Thyroid gland (tissue), 4 donors: ENCODE results near the gene ASIC4. TPM values are rescaled to one million over a fixed set of nuclear protein-coding genes. Genes with fewer than 3 reads are reported as not detected.

Experiments used
- DNase-seq, 2 donors: peaks; one replicate each; pipeline ENCODE4 v3.0.0-alpha.2; 2019
- H3K27ac ChIP-seq, 3 donors: fragments of 200-600 bp; sonication (generic); 1 replicate in 2 of 3; 2 replicates in 1 of 3; pipeline ENCODE4 v1.5.1; 2016 to 2019; ENCODE audit warnings: mild to moderate bottlenecking in 1 of 3, moderate library complexity in 1 of 3
- H3K27me3 ChIP-seq: fragments of 200-600 bp; sonication (generic); one replicate; pipeline ENCODE4 v1.5.1; 2019
- H3K36me3 ChIP-seq, 2 donors: fragments of 200-600 bp; sonication (generic); one replicate each; pipeline ENCODE4 v1.5.1; 2016 to 2019
- H3K4me1 ChIP-seq, 2 donors: fragments of 200-600 bp; sonication (generic); one replicate each; pipeline ENCODE4 v1.5.1; 2017 to 2019
- H3K4me3 ChIP-seq, 3 donors: fragments of 200-600 bp; sonication (generic); replicated peaks in 1 of 3; 1 replicate in 2 of 3; 2 replicates in 1 of 3; pipeline ENCODE4 v1.5.1; 2016; ENCODE audit warnings: mild to moderate bottlenecking in 1 of 3
- H3K9me3 ChIP-seq: fragments of 200-600 bp; sonication (generic); one replicate; pipeline ENCODE4 v1.5.1; 2017
- CTCF ChIP-seq, 6 experiments: fragments of 200-600 bp in 3 of 6; fragments of 450-650 bp in 3 of 6; sonication (generic) in 3 of 6; IDR thresholded peaks; one replicate each; pipeline ENCODE4 v1.5.1; 2016 to 2019; ENCODE audit warnings: antibody characterized with exemption in 6 of 6, mild to moderate bottlenecking in 2 of 6, inconsistent platforms in 1 of 6, moderate library complexity in 1 of 6
- POLR2A ChIP-seq, 2 donors: fragments of 450-650 bp; IDR thresholded peaks; one replicate each; pipeline ENCODE4 v1.6.1; 2017; ENCODE audit warnings: antibody characterized with exemption in 2 of 2, mild to moderate bottlenecking in 2 of 2, moderate library complexity in 1 of 2
- WGBS, 2 donors: methylation state at CpG; one replicate each; pipeline ENCODE4 v1.1.5; 2017; 5-methylcytosine and 5-hydroxymethylcytosine counted together
- intact Hi-C: fragments of 100-400 bp; cut with DNase I; formaldehyde crosslinking; loops from one replicate; pipeline ENCODE4 v1.15.1; 2023
- total RNA-seq, 4 donors: library from RNA; depleted of rRNA; stranded (reverse); fragments of >200 nt; gene quantifications; one replicate each; pipeline ENCODE4 v1.2.3, GENCODE V29; 2016

Gene ASIC4
- total RNA-seq, 4 donors from 2014 or later: not detected

DNA sequence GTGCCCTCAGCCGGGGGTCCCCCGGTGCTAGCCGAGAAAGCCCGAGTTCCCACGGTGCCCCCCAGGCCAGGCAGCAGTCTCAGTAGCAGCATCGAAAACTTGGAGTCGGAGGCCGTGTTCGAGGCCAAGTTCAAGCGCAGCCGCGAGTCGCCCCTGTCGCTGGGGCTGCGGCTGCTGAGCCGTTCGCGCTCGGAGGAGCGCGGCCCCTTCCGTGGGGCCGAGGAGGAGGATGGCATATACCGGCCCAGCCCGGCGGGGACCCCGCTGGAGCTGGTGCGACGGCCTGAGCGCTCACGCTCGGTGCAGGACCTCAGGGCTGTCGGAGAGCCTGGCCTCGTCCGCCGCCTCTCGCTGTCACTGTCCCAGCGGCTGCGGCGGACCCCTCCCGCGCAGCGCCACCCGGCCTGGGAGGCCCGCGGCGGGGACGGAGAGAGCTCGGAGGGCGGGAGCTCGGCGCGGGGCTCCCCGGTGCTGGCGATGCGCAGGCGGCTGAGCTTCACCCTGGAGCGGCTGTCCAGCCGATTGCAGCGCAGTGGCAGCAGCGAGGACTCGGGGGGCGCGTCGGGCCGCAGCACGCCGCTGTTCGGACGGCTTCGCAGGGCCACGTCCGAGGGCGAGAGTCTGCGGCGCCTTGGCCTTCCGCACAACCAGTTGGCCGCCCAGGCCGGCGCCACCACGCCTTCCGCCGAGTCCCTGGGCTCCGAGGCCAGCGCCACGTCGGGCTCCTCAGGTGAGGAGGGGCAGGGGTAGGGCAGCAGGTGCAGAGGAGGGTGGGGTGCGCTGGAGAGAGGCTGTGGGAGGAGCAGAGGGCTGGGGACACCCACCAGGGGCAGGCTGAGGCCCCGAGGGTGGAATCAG lies 29.7 kb upstream of the ASIC4 start:
- H3K9me3 ChIP-seq: no peaks in the 10 kb centered on the region
- 0 to 5% methylated on average over 9 to 35 of the region's 89 CpGs for WGBS, 2 donors
- H3K27ac ChIP-seq: no peak overlapping the region
- H3K4me1 ChIP-seq: peaks cover 9 to 11% of the 10 kb centered on the region in 2 donors
- H3K36me3 ChIP-seq: no peaks in the 10 kb centered on the region
- TF ChIP-seq POLR2A (IDR thresholded peaks at IDR 0.05) (no peak), CTCF (IDR thresholded peaks at IDR 0.05) (no peak)
- no peak for DNase-seq
- H3K4me3 ChIP-seq: peak overlapping the region in 1 of 3 donors; percentile 17
- intact Hi-C loops: no loop called here
- peaks cover 21% of the 10 kb centered on the region for H3K27me3 ChIP-seq

- Histone ChIP-seq H3K4me3 (no peak overlapping the region), H3K4me1 (peaks cover 9 to 11% of the 10 kb centered on the region in 2 donors), H3K36me3 (no peaks in the 10 kb centered on the region), H3K9me3 (no peaks in the 10 kb centered on the region), H3K27ac (no peak overlapping the region), H3K27me3 (peaks cover 21% of the 10 kb centered on the region)
- WGBS, 2 donors: 53 to 57% methylated on average over 11 to 12 of the region's 12 CpGs
- intact Hi-C loops: no loop called here
- TF ChIP-seq POLR2A (IDR thresholded peaks at IDR 0.05): no peak
- no peak for TF ChIP-seq CTCF (IDR thresholded peaks at IDR 0.05)
- DNase-seq: no peak
Measured at GRCh38 chr2:219485201-219485580, 29.1 kb upstream of the ASIC4 start.

DNA sequence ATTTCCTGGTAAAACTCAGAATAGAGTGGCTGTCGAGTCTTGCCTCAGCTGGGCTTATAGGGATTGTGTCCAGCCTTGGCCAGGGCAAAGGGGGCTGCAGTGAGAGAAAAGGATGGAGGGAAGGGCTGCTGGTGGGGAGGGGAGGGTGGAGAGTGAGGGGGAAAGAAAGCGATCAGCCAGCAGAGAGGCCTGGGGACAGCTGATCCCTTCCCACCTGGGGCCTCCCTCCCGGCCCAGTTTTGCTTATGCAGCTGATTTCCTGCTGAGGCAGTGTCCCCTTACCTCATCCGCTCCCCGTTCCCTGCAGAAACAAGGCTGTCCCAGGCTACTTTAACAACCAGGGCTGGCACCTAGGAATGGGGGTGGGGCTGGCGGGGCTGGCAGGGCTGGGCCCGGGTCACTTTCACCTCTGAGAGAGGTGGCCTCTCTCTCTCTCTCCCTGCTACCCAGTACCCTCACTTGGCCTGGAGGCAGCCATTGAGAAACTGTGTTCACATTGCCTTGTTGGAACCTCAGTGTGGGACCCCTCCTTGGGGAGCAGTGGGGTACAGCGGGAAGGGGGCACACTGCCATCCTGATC lies 27.8 kb upstream of the ASIC4 start:
- H3K4me1 ChIP-seq: peaks cover 9 to 11% of the 10 kb centered on the region in 2 donors
- intact Hi-C loops: no loop called here
- TF ChIP-seq CTCF (IDR thresholded peaks at IDR 0.05) (no peak), POLR2A (IDR thresholded peaks at IDR 0.05) (no peak)
- H3K27ac ChIP-seq: no peak overlapping the region
- 52 to 57% methylated on average over 7 of the region's 8 CpGs for WGBS, 2 donors
- DNase-seq: no peak
- no peak overlapping the region for H3K4me3 ChIP-seq
- peaks cover 21% of the 10 kb centered on the region for H3K27me3 ChIP-seq
- H3K36me3 ChIP-seq: no peaks in the 10 kb centered on the region
- no peaks in the 10 kb centered on the region for H3K9me3 ChIP-seq

DNA sequence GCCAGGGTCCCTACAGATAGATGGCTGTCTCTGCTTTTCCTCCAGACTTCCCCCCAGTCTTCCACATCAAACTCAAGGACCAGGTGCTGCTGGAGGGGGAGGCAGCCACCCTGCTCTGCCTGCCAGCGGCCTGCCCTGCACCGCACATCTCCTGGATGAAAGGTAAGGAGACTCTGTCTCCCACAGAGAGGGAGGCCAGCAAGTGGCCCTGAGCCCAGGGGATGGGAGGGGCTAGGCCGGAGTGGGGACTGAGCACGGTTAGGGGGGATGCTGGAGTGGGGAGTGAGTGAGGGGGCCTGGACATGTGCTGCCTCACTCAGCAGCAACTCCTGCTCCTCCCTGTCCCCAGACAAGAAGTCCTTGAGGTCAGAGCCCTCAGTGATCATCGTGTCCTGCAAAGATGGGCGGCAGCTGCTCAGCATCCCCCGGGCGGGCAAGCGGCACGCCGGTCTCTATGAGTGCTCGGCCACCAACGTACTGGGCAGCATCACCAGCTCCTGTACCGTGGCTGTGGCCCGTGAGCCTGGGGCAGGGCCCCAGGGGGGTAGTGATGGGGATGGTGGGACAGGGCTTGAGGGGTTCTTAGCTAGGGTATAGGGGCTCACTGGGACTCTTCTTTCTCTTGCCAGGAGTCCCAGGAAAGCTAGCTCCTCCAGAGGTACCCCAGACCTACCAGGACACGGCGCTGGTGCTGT lies 26.0 kb upstream of the ASIC4 start:
- intact Hi-C loops: no loop called here
- DNase-seq: no peak
- Histone ChIP-seq H3K4me1 (peaks cover 9 to 11% of the 10 kb centered on the region in 2 donors), H3K27ac (no peak overlapping the region), H3K36me3 (no peaks in the 10 kb centered on the region), H3K9me3 (no peaks in the 10 kb centered on the region), H3K4me3 (no peak overlapping the region), H3K27me3 (peaks cover 21% of the 10 kb centered on the region)
- TF ChIP-seq POLR2A (IDR thresholded peaks at IDR 0.05): no peak
- TF ChIP-seq CTCF (IDR thresholded peaks at IDR 0.05): no peak
- 85 to 87% methylated on average over 9 to 16 of the region's 17 CpGs for WGBS, 2 donors

- Histone ChIP-seq H3K4me3 (no peak overlapping the region), H3K9me3 (no peaks in the 10 kb centered on the region), H3K36me3 (no peaks in the 10 kb centered on the region), H3K27ac (no peak overlapping the region), H3K4me1 (peaks cover 9 to 11% of the 10 kb centered on the region in 2 donors), H3K27me3 (peaks cover 18% of the 10 kb centered on the region)
- intact Hi-C loops: no loop called here
- 80 to 90% methylated on average over 6 to 14 of the region's 14 CpGs for WGBS, 2 donors
- no peak for TF ChIP-seq CTCF (IDR thresholded peaks at IDR 0.05)
- no peak for TF ChIP-seq POLR2A (IDR thresholded peaks at IDR 0.05)
- DNase-seq: no peak
Measured at GRCh38 chr2:219488844-219489194, 25.5 kb upstream of the ASIC4 start.
